PC-3 (cell line): ENCODE results near the gene MRPS18B. TPM values are rescaled to one million over a fixed set of nuclear protein-coding genes. Genes with fewer than 3 reads are reported as not detected.
A peak's percentile ranks its signal among the peaks of the same experiment; 100 is the strongest.

Experiments
- ATAC-seq: fragments of 200-7000 bp; cut with Tn5 transposase; 2 replicates; pipeline ENCODE4 v1.9.1; 2020; ENCODE audit warnings: mild to moderate bottlenecking, moderate library complexity
- BruUV-seq: library from RNA; stranded (reverse); fragments of 400-500 nt; replicated peaks from 2 replicates; lab custom pipeline; 2021; lab: Mats Ljungman, UMichigan
- CTCF ChIA-PET: fragments of 300-600 bp; sonication (Branson Sonifier 250); formaldehyde crosslinking; loops from one replicate; lab custom pipeline; 2022; ENCODE audit warnings: antibody characterized with exemption; lab: Charles Lee
- POLR2A ChIA-PET: fragments of 300-600 bp; sonication (Branson Sonifier 250); formaldehyde crosslinking; loops from one replicate; lab custom pipeline; 2022; ENCODE audit warnings: antibody characterized with exemption; ENCODE audit not compliant: unreplicated experiment; lab: Charles Lee
- DNase-seq: peaks from one replicate; pipeline ENCODE4 v3.0.0-alpha.2; 2015
- H2AFZ ChIP-seq: fragments of 300-600 bp; sonication (generic); 2 replicates; pipeline ENCODE4 v1.6.0; 2016; ENCODE audit warnings: antibody characterized with exemption, low read length
- H3F3A ChIP-seq: fragments of 300-600 bp; sonication (generic); one replicate; pipeline ENCODE4 v1.6.0; 2017; ENCODE audit warnings: antibody characterized with exemption, low read length, control low read depth, mild to moderate bottlenecking; ENCODE audit not compliant: unreplicated experiment
- H3K27ac ChIP-seq: fragments of 300-600 bp; sonication (generic); 2 replicates; pipeline ENCODE4 v1.5.1; 2016; ENCODE audit warnings: mild to moderate bottlenecking, low read length
- H3K27me3 ChIP-seq: fragments of 300-600 bp; sonication (generic); 2 replicates; pipeline ENCODE4 v1.6.1; 2016; ENCODE audit warnings: low read length, mixed read lengths
- H3K36me3 ChIP-seq: fragments of 300-600 bp; sonication (generic); 2 replicates; pipeline ENCODE4 v1.6.1; 2016; ENCODE audit warnings: low read depth, mixed run types, low read length, mixed read lengths
- H3K4me1 ChIP-seq: fragments of 300-600 bp; sonication (generic); 2 replicates; pipeline ENCODE4 v1.5.1; 2016; ENCODE audit warnings: low read length; ENCODE audit not compliant: insufficient read depth
- H3K4me2 ChIP-seq: fragments of 300-600 bp; sonication (generic); 2 replicates; pipeline ENCODE4 v1.6.0; 2016; ENCODE audit warnings: low read length
- H3K4me3 ChIP-seq: fragments of 300-600 bp; sonication (generic); 2 replicates; pipeline ENCODE4 v1.5.1; 2016; ENCODE audit warnings: mild to moderate bottlenecking, low read length, mixed read lengths
- H3K79me2 ChIP-seq: fragments of 300-600 bp; sonication (generic); 2 replicates; pipeline ENCODE4 v1.6.1; 2017; ENCODE audit warnings: low read length, mixed read lengths
- H3K9ac ChIP-seq: fragments of 300-600 bp; sonication (generic); 2 replicates; pipeline ENCODE4 v1.6.0; 2016; ENCODE audit warnings: mild to moderate bottlenecking, low read length
- H3K9me2 ChIP-seq: fragments of 300-600 bp; sonication (generic); replicated peaks from 2 replicates; pipeline ENCODE4 v1.6.1; 2016; ENCODE audit warnings: mixed run types, low read length, mixed read lengths
- H3K9me3 ChIP-seq: fragments of 300-600 bp; sonication (generic); 2 replicates; pipeline ENCODE4 v1.6.1; 2016; ENCODE audit warnings: low read length, mixed read lengths
- H4K20me1 ChIP-seq: fragments of 300-600 bp; sonication (generic); 2 replicates; pipeline ENCODE4 v1.6.1; 2016; ENCODE audit warnings: low read length, mixed read lengths
- CTCF ChIP-seq: fragments of 300-600 bp; sonication (generic); conservative IDR thresholded peaks from 2 replicates; pipeline ENCODE4 v1.5.1; 2017; ENCODE audit warnings: antibody characterized with exemption, low read depth, mild to moderate bottlenecking, low read length
- EZH2 ChIP-seq: fragments of 300-600 bp; sonication (generic); IDR thresholded peaks from one replicate; pipeline ENCODE4 v1.6.1; 2017; ENCODE audit warnings: antibody characterized with exemption, mild to moderate bottlenecking, low read length; ENCODE audit not compliant: unreplicated experiment
- EZH2phosphoT487 ChIP-seq: fragments of 300-600 bp; sonication (generic); IDR thresholded peaks from 2 replicates; pipeline ENCODE4 v1.6.1; 2018; ENCODE audit warnings: mild to moderate bottlenecking, antibody characterized with exemption, low read length, borderline replicate concordance
- intact Hi-C: fragments of 100-400 bp; cut with micrococcal nuclease; formaldehyde crosslinking; loops from 2 replicates; pipeline ENCODE4 v1.9.0; 2023
- total RNA-seq: library from RNA; depleted of rRNA; stranded (reverse); fragments of >200 nt; gene quantifications from 2 replicates; pipeline ENCODE4 v1.2.3, GENCODE V29; 2014

Gene MRPS18B
- total RNA-seq, 1 experiment from 2014 or later, result 91.0 TPM

GRCh38 chr6:30571762-30572082 lies 45.9 kb upstream of the MRPS18B start:
- CTCF ChIA-PET, result interaction anchor here (0.7 to 1.0 kb wide), 2 partner anchors 27 to 75 kb away, joined by 3 to 9 read pairs; no protein-coding TSS in a partner anchor
- DNase-seq, result no peak
- peak; percentile 4; the same call in 1 of the 2 replicates for ATAC-seq
- Histone ChIP-seq H3K9ac (peak overlapping the region; percentile 91), H3K4me1 (peaks cover 32% of the 10 kb centered on the region), H4K20me1 (peaks cover 38% of the 10 kb centered on the region), H3K9me2 (no peaks in the 10 kb centered on the region), H2AFZ (peak overlapping the region; percentile 86), H3K27ac (peak overlapping the region; percentile 75), H3K27me3 (no peaks in the 10 kb centered on the region), H3F3A (no peaks in the 10 kb centered on the region), H3K4me2 (peak overlapping the region; percentile 95), H3K4me3 (peak overlapping the region; percentile 82), H3K36me3 (peaks cover 4% of the 10 kb centered on the region; the same call in 1 of the 2 replicates), H3K9me3 (no peaks in the 10 kb centered on the region), H3K79me2 (peaks cover 59% of the 10 kb centered on the region)
- intact Hi-C loops, result no loop called here
- TF ChIP-seq EZH2 (no peak), CTCF (no peak), EZH2phosphoT487 (no peak)
- POLR2A ChIA-PET, result interaction anchor here (0.6 to 1.1 kb wide), 3 partner anchors 12 to 241 kb away, joined by 3 to 5 read pairs (median 4); no protein-coding TSS in a partner anchor
- BruUV-seq, result TSS peak; percentile 82

- peak overlapping the region; percentile 95 for H3K4me2 ChIP-seq
- peaks cover 43% of the 10 kb centered on the region for H4K20me1 ChIP-seq
- H3K36me3 ChIP-seq, result peaks cover 8% of the 10 kb centered on the region; the same call in 1 of the 2 replicates
- BruUV-seq, result no TSS peak
- ChIA-PET CTCF (no interaction called here), POLR2A (interaction anchor here (0.6 kb wide), 1 partner anchor 11 kb away, joined by 5 read pairs; no protein-coding TSS in a partner anchor)
- ATAC-seq, result no peak
- peak; percentile 41 for DNase-seq
- H3K79me2 ChIP-seq, result peaks cover 63% of the 10 kb centered on the region
- peak overlapping the region; percentile 82 for H3K4me3 ChIP-seq
- H3K27ac ChIP-seq, result peak overlapping the region; percentile 75; the same call in 1 of the 2 replicates
- TF ChIP-seq EZH2, result no peak
- TF ChIP-seq CTCF, result no peak
- no peak for TF ChIP-seq EZH2phosphoT487
- no peaks in the 10 kb centered on the region for H3F3A ChIP-seq
- intact Hi-C loops, result no loop called here
- H3K27me3 ChIP-seq, result no peaks in the 10 kb centered on the region
- H3K9me3 ChIP-seq, result no peaks in the 10 kb centered on the region
- peak overlapping the region; percentile 91 for H3K9ac ChIP-seq
- no peaks in the 10 kb centered on the region for H3K9me2 ChIP-seq
- H2AFZ ChIP-seq, result no peak overlapping the region
- peaks cover 32% of the 10 kb centered on the region for H3K4me1 ChIP-seq
Measured at GRCh38 chr6:30572148-30572547, 45.5 kb upstream of the MRPS18B start.

GRCh38 chr6:30573113-30573512 lies 44.5 kb upstream of the MRPS18B start:
- Histone ChIP-seq H3K9me2 (no peaks in the 10 kb centered on the region), H3K27me3 (no peaks in the 10 kb centered on the region), H3K9ac (no peak overlapping the region), H2AFZ (no peak overlapping the region), H3K79me2 (peaks cover 64% of the 10 kb centered on the region), H3F3A (no peaks in the 10 kb centered on the region), H3K36me3 (peaks cover 18% of the 10 kb centered on the region), H3K4me2 (peak overlapping the region; percentile 95), H3K27ac (no peak overlapping the region), H3K9me3 (no peaks in the 10 kb centered on the region), H3K4me1 (peaks cover 32% of the 10 kb centered on the region), H3K4me3 (peak overlapping the region; percentile 82; the same call in 1 of the 2 replicates), H4K20me1 (peaks cover 44% of the 10 kb centered on the region)
- no peak for TF ChIP-seq EZH2
- TF ChIP-seq EZH2phosphoT487, result no peak
- no peak for TF ChIP-seq CTCF
- no TSS peak for BruUV-seq
- intact Hi-C loops, result no loop called here
- POLR2A ChIA-PET, result no interaction called here
- no peak for ATAC-seq
- CTCF ChIA-PET, result interaction anchor here (0.5 kb wide), 1 partner anchor 8 kb away, joined by 6 read pairs; no protein-coding TSS in a partner anchor
- no peak for DNase-seq
